ENCODE results near the gene SRPK3. TPM values are rescaled to one million over a fixed set of nuclear protein-coding genes. Genes with fewer than 3 reads are reported as not detected.

The SRPK3 gene
- total RNA-seq, 1 donor from 2014 or later, result 0.18 TPM

- Mint-ChIP-seq H3K27me3 (ENCODE audit: unreplicated experiment) (peaks cover 5% of the 10 kb centered on the region), H3K36me3 (ENCODE audit: low read depth, unreplicated experiment) (no peaks in the 10 kb centered on the region), H3K9me3 (ENCODE audit: unreplicated experiment) (no peaks in the 10 kb centered on the region), H3K4me1 (ENCODE audit: unreplicated experiment) (peaks cover 2% of the 10 kb centered on the region), H3K27ac (ENCODE audit: unreplicated experiment) (no peak overlapping the region), H3K4me3 (ENCODE audit: unreplicated experiment) (no peak overlapping the region)
- no peak for DNase-seq (ENCODE audit: low spot score)
- no peak for TF ChIP-seq CTCF (IDR thresholded peaks at IDR 0.05; ENCODE audit: unreplicated experiment)
These were observed 10.0 kb upstream of the SRPK3 start for GRCh38 chrX:153770601-153771414.

GRCh38 chrX:153771415-153772315, 9.2 kb upstream of the SRPK3 start:
- TF ChIP-seq CTCF (IDR thresholded peaks at IDR 0.05; ENCODE audit: unreplicated experiment), result no peak
- DNase-seq (ENCODE audit: low spot score), result no peak

GRCh38 chrX:153772316-153773217, 8.3 kb upstream of the SRPK3 start:
- DNase-seq (ENCODE audit: low spot score), result no peak
- H3K9me3 Mint-ChIP-seq (ENCODE audit: unreplicated experiment), result no peaks in the 10 kb centered on the region
- no peak overlapping the region for H3K27ac Mint-ChIP-seq (ENCODE audit: unreplicated experiment)
- no peak for TF ChIP-seq CTCF (IDR thresholded peaks at IDR 0.05; ENCODE audit: unreplicated experiment)
- H3K4me3 Mint-ChIP-seq (ENCODE audit: unreplicated experiment), result no peak overlapping the region
- no peaks in the 10 kb centered on the region for H3K4me1 Mint-ChIP-seq (ENCODE audit: unreplicated experiment)
- H3K27me3 Mint-ChIP-seq (ENCODE audit: unreplicated experiment), result peaks cover 5% of the 10 kb centered on the region
- H3K36me3 Mint-ChIP-seq (ENCODE audit: low read depth, unreplicated experiment), result no peaks in the 10 kb centered on the region

More at GRCh38 chrX:153771415-153772315, 9.2 kb upstream of the SRPK3 start:
- Mint-ChIP-seq H3K4me1 (ENCODE audit: unreplicated experiment) (no peaks in the 10 kb centered on the region), H3K27me3 (ENCODE audit: unreplicated experiment) (peaks cover 5% of the 10 kb centered on the region), H3K4me3 (ENCODE audit: unreplicated experiment) (no peak overlapping the region), H3K27ac (ENCODE audit: unreplicated experiment) (no peak overlapping the region), H3K9me3 (ENCODE audit: unreplicated experiment) (no peaks in the 10 kb centered on the region), H3K36me3 (ENCODE audit: low read depth, unreplicated experiment) (no peaks in the 10 kb centered on the region)

GRCh38 chrX:153773218-153773611, 7.6 kb upstream of the SRPK3 start:
- H3K9me3 Mint-ChIP-seq (ENCODE audit: unreplicated experiment), result no peaks in the 10 kb centered on the region
- H3K4me1 Mint-ChIP-seq (ENCODE audit: unreplicated experiment), result no peaks in the 10 kb centered on the region
- H3K27me3 Mint-ChIP-seq (ENCODE audit: unreplicated experiment), result peaks cover 5% of the 10 kb centered on the region
- H3K27ac Mint-ChIP-seq (ENCODE audit: unreplicated experiment), result no peak overlapping the region
- TF ChIP-seq CTCF (IDR thresholded peaks at IDR 0.05; ENCODE audit: unreplicated experiment), result no peak
- H3K4me3 Mint-ChIP-seq (ENCODE audit: unreplicated experiment), result no peak overlapping the region
- no peak for DNase-seq (ENCODE audit: low spot score)
- no peaks in the 10 kb centered on the region for H3K36me3 Mint-ChIP-seq (ENCODE audit: low read depth, unreplicated experiment)

Data from endothelial cell (in vitro differentiated cells).